Measurements from ENCODE around the gene CGNL1. TPM values are rescaled to one million over a fixed set of nuclear protein-coding genes. Genes with fewer than 3 reads are reported as not detected.

The CGNL1 gene
- total RNA-seq, 2 experiments from 2014 or later, result not detected

Other genes starting within 250 kb of the CGNL1 start
- gene MYZAP, start 215.4 kb downstream of the CGNL1 start, total RNA-seq, result not detected

Data from activated CD8-positive, alpha-beta T cell treated with anti-CD3 and anti-CD28 coated beads, Interleukin-2, amount 10 ng/mL, durations not matched to agents 7 days and 5 days (primary cell).